ENCODE measurements around the gene CYP3A7.
"Not testable (repeated sequence)": the region's sequence is repeated elsewhere in the genome, so short reads cannot be mapped to it uniquely, and the experiment has no call there.

DNA sequence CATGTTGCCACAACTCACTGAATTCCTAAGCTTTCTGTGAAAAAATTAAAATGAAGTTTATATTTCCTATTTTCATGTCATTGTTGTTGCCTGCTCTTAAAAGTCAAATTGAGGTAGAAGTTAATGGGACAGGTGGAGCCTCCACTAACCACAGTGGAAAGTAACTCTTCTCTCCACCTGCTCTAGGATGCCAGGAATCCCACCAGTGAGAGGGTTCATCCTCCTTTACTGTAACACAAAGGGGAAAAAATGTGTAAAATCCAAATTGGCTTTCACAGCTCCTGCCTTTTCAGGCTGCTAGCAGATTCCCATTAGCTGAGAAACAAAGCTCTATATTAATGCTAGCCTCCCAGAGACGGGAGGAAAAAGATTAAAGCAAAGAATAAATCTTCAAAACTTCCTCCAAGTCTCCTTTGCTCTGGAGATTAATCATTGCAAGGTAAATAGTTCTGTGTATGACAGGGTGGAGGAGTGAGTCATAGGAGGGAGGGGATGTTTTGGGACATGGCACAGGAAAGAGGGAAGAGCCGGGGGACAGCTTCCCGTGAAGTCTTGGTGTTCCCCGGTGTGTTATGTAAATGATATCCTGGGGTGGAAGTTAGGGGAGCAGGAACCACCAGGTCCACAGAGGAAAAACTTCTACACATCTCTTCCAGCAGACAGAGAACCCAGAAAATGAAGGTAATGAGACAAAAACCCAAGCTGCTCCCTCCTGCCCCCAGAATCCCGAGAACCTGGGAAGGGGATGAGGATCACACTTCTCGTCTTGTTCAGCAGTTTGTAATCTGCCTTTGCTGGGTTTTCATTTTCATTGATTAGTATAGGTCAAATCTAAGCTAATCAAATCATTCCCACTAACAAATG lies 35.9 kb downstream of the CYP3A7 start:
- TF ChIP-seq, protein P1, sequence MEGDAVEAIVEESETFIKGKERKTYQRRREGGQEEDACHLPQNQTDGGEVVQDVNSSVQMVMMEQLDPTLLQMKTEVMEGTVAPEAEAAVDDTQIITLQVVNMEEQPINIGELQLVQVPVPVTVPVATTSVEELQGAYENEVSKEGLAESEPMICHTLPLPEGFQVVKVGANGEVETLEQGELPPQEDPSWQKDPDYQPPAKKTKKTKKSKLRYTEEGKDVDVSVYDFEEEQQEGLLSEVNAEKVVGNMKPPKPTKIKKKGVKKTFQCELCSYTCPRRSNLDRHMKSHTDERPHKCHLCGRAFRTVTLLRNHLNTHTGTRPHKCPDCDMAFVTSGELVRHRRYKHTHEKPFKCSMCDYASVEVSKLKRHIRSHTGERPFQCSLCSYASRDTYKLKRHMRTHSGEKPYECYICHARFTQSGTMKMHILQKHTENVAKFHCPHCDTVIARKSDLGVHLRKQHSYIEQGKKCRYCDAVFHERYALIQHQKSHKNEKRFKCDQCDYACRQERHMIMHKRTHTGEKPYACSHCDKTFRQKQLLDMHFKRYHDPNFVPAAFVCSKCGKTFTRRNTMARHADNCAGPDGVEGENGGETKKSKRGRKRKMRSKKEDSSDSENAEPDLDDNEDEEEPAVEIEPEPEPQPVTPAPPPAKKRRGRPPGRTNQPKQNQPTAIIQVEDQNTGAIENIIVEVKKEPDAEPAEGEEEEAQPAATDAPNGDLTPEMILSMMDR (IDR thresholded peaks at IDR 0.05; ENCODE audit: low read length) = not testable (repeated sequence)
- TF ChIP-seq EZH2 (IDR thresholded peaks at IDR 0.05; ENCODE audit: borderline replicate concordance, low read length) = not testable (repeated sequence)
